Suppressor macrophage treated with lipopolysaccharide for 1 hour (primary cell): Measurements from ENCODE around the gene HLCS.

Experiments used
- DNase-seq, 3 donors: peaks; one replicate each; pipeline ENCODE4 v3.0.0-alpha.2; 2020 to 2022

HLCS gene

DNA sequence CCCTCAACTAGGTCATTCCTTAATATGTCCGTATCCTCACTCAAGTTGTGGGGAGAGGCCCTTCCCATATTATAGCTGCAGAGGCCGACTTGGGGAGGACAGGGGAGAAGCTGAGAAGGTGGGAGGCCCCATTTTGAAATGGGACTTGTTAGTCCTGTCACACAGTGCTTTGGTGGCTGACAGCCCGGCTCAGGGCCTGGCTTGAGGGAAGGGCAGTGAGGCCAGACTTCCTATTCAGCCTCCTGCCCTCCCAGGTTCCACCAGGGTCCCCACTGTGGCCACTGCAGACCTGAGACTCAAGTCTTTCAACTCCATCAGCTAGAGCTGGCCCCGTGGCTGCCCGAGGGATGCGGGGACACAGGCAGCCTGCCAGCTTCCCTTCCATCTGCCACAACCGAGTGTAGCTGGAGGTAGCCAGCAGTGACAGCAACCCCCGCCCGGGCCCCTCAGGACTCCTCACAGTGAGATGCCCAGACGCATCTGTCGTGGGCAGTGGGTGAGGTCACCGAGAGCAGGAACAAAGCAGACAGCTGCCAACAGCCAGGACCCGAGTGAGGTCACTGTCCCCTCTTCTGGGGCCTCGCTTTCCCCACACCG is 230.6 kb downstream of the HLCS start:
- no peak for DNase-seq

DNA sequence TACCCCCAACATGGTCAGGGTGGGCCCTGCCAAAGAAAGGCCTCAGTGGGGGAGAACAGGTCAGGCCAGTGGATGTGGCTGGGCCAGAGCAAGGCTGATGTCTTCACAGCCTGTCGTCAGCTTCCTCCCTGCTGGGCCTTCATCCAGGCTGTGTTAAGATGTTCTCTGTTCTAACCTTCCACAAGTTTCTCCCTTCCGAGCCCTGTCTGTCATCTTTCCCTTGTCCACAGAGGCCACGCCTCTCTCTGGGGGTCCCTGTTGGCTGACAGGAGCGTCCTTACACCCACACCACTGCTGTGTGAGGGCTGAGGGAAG is 231.3 kb downstream of the HLCS start:
- no peak for DNase-seq

DNA sequence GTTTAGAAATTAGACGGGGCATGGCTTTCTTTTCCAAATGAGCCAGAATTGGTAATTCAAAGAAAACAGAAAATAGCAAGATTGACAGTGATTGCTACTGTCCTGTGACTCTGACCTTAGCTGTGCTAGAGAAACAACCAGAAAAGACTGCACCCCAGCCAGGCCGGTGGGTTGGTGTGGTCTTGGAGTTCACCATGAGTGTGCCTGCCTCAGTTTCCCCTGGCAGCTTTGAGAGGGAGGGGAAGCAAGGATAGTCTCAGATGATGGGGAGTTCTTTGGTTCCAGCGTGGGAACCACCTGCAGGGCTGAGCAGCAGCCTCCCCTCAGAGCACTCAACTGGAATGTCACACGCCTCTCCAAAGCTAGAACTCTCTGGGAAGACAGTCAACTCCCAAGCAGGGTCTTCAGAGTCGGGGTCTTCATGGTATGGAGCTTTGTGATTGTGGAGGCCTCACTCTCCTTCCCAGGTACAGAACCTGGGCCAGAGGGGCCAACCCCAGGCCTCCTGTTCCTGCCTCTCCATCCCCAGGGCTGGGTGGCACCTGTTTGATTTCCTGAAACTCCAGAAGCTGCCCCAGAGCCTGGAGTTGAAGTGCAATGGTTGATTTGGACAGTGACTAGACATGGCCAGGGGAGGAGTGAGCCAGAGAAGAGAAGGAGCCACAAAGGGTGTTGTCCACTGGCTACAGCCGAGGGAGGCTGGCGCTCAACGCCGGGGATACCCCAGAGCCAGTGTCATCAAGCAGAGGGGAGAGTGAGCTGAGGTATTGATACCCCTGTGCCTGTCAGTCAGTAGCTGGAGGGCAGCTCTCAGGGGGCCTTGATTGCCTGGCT is 231.9 kb downstream of the HLCS start:
- DNase-seq = no peak

DNA sequence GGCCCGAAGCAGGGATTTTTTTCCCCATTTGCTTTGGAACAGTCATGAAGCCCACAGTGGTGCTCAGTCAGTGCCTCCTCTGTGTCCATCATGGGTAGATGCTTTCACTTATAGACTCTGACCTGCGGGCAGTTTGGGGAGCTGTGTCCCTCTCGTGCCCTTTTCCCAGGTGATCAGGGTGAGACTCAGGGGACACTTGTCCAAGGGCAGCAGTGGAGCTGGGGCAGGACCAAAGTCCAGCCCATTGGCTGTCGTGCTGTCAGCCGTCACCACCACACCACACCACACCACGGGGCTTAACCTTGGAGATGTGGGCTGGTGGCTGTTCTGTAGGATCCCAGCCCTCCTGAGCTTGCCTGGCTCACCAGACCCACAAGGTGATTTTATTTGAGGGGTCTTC is 232.6 kb downstream of the HLCS start:
- DNase-seq = no peak

DNA sequence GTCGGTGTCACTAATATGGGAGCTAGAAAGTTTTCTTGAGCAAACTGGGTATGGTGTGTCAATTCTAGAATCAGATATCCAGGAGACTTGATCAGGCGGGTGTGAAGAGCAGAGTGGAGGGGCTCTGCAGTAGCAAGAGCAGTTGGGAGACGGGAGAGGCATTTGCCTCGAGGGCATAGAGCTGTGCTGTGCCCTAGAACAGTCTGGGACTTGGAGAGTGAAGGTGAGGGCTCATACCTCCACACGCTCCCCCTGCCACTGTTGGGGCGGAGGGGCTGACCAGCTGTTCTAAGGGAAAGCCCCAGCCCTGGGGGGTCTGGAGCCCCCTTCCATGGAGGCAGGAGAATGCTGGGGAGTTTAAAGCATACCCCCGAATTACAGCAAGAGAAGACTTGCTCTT is 233.7 kb downstream of the HLCS start:
- DNase-seq = no peak

DNA sequence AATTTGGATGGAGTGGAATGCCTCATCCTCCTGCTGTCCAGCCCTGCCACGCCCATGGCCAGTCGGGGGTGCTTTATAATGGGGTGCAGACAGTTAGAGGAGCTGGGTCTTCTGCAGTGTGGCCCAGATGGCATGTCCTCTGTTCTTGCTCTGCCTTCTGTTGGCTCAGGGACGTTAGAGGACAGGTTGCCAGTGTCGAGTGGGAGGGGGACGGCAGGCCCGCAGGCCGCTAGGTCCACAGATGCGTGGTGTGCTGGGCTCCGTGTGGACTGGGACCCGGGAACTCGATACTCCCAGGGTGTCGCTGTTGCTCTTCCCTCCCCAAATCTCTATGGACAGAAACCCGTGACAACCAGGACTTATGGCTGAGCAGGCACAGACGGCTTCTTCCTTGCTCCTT is 234.3 kb downstream of the HLCS start:
- DNase-seq = no peak

DNA sequence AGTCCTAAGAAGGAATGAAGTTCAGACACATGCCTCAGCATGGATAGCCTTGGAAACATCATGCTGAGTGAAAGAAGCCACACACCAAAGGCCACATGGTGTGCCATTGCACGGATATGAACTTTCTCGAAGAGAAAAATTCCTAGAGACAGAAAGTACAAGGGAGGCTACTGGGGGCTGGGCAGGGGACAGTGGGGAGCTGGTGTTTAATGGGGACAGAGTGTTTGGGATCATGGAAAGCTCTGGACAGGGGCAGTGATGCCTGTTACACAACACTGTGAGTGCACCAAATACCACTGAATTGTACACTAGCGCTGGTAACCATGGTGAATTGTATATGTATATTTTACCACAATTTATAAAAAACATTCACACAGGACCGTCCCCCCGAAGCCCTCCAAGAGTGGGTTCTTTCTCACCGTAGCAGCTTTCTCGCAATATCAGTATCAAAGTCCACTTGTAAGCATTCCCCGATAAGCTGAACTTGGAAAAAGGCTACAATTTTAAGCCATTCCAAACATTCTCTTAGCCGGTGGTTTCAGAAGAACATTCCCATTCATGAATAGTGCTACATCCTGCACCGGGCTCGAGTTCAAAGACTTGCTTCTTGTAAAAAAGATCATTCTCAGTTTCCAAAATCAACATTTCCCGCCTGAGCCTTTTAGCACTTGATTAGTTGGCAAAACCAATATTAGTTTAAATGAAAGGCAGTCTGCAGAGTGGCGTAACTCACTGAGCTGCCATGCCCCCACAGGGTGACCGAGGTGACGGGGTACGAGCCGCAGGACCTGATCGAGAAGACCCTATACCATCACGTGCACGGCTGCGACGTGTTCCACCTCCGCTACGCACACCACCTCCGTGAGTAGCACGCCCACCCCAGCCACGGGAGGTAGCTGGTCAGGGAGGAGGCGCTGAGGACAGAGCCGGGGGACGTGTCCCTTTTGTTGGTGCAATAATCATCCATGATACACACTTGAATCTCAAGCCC is 235.9 kb downstream of the HLCS start:
- no peak for DNase-seq

DNA sequence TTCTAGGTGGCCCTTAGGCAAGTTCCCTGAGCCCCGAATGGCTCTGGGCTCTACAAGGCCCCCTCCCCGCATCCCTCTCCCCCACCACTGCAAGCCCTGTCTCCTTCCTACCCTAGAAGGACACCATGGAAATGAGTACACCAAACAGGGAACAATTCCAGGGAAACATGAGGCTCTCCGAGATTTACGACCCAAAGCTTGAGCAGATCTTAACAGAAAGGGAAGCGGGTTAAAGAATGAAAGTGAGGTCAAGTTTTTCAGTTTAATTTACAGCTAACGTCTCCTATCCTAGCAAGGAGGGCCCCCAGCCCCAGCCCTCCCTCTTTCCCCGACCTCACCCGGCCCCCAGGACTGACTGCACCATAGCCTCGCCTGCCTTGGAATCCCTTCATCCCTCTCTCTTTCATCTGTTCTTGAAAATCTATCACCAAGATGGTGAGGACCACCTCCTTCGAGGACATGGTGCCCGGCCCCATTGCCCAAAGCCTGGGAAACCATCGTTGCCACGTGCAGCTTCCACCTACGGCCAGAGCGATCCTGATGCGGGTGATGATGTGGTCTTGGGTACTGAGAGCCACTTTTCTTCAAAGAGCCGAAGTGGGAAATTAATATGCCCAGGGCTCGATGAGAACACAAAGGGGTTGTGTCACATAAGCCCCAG is 237.0 kb downstream of the HLCS start:
- DNase-seq = no peak

DNA sequence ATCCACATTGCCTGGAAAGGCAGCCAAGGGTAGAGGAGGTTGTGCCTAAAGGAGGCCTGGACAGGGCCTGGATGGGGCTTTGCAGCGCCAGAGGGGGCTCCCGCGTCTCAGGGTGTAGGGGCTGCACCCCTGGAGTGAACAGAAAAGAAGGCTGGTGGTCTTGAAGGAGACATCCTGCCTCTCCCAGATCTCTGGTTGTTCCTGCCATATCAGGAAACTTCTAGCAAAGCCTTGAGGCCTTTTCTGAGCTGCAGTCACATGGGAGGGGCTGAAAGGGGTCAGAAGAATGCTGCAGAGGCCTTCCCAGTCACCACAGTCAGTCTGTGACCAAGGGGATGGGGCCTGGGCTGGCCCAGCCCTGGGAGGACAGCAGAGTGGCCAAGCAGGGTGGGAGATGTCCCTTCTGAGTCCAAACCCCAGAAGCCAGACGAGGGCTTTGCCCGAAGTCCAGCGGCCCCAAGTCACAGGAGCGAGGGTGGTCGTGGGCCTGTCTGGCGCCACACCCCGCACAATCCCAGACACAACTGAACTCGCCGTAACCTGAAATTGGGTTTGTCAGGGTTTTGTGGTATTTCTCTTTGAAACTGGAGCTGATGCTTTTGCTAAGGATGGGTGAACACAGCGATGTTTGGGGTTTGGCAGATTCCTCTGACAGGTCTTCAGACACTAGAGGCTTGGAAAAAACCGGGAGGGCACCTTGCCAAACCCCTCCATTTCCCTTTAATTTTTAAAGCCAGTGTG is 237.9 kb downstream of the HLCS start:
- no peak for DNase-seq

DNA sequence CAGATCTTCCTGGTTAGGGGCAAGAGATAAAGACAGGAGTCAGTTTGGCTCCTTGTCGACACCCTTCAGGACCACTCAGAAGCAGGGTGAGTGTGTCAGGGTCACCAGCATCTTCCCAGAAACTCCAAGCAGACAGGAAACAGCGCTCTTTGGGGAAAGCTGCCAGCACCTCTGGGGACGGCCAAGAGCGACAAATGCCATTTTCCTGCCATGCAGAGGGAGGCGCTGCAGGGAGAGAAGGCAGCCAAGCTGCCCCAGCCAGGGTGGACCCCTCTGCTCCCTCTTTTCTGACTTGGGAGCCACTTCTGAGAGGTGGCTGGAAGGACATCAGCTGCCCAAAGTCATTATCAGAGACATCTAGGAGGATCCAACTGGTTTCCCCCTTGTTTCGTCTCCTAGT is 238.6 kb downstream of the HLCS start:
- no peak for DNase-seq

DNA sequence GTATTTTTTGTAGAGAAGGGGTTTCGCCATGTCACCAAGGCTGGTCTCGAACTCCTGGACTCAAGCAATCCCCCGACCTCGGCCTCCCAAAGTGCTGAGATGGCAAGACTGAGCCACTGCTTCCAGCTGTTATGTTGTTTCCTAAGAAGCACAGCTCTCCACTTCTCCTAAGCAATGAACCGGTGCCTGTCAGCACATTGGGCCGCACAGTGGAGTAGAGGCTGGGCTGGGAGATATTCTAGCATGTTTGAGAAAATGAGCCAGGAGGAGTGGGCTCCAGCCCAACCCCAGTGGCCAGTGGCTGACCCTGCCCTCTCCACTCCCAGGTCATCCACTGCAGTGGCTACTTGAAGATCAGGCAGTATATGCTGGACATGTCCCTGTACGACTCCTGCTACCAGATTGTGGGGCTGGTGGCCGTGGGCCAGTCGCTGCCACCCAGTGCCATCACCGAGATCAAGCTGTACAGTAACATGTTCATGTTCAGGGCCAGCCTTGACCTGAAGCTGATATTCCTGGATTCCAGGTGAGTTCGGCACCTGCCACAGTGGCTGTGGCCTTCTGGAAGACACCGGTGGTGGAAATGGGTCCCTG is 240.6 kb downstream of the HLCS start:
- DNase-seq = no peak

DNA sequence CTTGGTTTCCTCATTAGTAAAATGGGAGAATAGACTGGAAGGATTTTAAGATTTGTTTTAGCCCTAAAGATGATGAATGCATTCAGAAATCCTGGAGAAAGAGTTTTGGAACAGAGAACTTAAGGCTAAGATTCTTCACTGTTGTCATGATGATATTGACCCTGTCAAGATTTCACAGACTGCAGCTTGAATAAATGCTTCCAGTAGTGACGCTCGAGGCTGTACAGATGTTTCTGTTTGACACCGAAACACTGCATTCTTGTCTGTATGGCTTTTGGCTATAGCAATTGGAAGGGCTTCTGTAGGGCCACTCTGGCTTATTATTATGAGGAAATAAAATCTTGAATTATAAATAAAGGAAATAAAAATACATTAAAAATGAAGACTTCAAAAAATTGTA is 241.8 kb downstream of the HLCS start:
- no peak for DNase-seq

DNA sequence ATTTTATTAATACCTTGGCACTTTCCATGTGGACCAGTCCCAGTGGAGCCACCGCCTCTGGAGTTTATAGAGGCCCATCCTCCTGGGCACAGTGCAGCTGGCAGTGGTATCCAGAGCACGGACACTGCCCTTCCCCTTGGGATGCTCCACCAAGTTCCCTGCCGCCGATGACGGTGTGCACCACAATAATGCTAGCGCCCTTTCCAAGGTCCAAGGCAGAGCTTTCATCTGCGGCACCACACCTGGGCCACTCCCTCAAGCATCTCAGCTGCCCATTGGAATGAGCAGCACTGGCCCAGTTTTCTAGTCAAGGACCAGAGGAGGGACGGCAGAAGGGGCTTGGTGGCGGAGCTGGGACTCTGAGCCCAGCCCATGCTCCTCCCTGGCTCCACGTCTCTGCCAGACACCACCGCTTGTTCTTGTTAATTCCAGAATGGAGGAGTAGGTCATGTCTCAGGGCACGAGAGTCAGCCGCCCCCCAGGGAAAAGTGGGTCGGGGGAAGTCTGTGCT is 243.0 kb downstream of the HLCS start:
- DNase-seq = no peak

DNA sequence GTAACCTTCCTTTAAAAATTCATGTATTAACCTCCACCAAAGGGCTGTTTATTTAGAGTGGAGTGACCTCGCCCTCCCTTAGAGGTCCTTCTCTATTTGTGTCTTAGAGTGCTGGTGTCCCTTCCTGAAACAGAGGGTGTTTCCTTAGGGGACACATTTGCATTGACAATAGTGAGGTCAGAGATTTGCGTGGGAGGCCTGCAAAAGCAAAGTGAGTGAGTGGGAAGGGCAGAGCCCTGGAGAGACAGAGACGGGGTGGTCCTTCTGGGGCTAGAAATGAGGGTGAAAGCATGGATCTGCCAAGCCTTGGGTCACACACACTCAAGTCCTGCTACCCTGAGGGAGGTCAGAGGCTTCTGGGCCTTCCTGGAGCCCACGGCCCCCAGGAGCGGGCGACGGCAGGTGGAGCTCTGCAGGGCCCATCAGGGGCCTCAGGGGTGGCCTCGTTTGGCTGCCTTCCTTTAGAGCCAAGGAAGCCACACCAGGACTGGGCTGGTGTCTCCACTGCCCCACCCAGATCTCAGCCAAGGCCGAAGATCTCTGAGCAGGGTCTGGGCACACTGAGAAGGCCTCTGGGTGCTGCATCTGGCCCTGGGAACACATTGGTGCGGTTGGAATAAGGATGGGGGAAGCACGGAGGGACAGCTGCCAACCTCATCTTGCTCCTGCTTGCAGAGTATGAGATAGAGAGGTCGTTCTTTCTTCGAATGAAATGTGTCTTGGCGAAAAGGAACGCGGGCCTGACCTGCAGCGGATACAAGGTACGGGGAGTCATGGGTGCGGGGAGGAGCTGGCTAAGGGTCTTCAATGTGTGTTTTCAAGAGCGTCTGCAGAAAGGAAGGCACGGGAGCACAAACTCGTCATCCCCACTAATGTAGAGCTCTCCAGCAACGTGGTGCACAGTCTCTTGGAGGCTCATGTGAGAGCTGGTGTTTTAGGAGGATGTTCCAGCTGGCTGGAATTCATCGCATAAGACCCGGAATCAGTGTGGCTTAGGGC is 243.8 kb downstream of the HLCS start:
- DNase-seq = no peak

DNA sequence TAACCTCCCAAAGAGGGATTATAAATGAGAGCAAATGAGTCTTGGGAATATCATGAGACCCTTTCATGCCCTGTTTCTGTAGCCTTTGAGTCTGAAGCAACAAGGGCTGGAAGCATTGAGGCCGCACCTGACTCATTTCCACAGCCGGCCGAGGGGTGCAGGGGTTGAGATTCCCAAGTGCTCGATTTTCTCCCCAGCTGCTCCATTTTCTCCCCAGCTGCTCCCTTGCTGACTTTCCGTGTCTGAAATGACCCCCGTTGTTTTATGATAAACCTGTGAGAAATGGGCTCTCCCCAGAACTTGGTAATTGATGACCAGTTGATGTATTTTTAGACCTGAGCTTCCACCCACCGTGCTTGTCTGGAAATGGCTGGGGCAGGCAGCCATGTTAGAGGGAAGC is 244.7 kb downstream of the HLCS start:
- DNase-seq = no peak

DNA sequence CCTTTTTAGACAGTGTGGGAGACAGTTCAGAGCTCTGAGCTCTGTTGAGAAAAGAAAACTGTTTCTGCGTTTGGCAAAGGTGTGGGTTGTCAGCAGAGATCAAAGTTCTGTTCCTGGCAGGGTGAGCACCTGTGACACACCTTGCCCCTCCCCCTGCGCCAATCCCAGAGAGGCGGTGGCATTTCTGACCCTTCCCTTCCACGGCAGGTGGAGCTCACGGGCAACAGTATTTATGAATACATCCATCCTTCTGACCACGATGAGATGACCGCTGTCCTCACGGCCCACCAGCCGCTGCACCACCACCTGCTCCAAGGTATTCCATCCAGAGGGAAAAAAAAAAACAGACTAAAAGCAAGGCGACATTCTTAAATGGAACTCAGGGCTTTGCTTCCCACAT is 246.9 kb downstream of the HLCS start:
- no peak for DNase-seq

DNA sequence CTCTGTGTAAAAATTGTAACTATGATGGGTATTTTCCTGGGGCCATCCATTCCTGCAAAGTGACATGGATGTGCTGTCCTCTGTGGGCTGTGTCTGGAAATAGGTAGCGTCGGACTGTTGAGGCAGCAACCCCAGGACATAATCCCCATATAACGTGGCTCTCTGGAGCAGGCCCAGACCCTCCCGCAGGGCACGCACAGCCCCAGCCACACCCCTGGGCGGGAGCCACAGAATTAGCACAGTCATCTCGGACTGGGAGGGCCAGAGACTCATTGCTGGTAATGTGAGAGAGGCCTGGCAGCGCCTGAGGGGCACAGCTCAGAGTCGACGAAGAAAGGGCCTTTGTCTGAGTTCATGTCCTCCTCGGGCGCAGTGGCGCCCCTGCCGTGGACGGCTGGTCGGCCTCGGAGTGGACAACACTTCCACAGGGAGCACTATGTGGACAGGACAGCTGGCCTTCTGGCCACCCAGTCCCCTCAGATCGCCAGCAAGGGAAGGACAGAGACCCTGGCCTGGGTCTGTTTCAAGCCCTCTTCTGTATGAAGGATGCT is 247.4 kb downstream of the HLCS start:
- no peak for DNase-seq

DNA sequence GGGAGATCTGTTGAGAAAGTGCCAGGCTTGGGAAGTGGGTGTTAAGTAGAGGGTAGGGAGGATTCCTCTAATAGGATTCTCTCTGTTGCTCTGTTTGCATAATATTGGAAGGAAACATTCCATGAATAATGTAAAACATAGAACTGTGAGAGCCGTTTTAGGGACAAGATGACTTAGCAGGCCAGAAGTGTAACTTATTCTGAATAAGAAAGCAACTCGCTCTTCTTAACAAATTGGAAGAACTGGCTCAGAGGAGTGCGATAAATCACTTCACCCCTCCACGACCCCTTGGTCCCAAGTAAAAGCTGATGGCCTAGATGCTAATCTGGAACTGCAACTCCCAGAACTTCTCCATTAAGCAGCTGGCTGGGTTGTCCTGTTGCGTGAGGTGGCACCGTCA is 248.5 kb downstream of the HLCS start:
- DNase-seq = no peak

DNA sequence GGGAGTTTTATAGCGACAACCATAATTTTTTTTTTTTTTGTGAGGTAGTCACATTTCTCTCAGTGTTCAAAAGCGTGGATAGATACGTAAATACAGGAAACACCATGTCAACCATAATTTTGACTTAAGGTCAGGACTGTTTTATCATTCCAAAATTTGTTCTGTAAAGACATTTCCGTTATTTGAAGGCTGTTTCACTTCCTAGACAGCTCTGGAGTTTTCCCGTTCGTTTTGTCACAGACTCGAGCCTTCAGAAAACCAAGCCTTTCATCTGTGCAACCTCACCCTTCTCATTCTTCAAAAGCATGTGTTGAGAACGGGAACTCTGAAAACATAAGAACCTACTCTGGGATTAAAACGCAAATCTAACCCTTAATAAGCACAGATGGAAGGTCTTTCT is 249.6 kb downstream of the HLCS start:
- DNase-seq = no peak

DNA sequence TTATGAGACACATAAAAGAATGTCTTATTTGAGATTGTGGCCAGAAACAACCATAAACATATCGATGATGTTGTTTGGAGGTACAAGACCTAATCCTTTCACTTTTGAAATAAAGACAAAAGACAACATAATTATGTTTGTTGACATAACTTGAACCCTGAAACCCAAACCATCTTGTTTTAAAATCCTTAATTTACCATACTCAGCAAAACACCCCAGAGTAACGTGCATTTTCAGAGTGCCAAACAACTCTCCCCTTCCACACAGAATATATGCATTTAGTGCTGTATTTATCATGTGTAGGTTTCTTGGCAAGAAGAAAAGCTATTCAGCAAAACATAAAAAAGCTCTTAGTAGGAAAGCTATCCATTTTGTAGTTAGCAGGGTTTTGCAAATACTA is 250.1 kb downstream of the HLCS start:
- DNase-seq = no peak
